Activated T-helper 1 cell treated with Interleukin-2 at 50 U/mL for 16 hours (primary cell): Measurements from ENCODE around the gene NGFR.

ENCODE experiments used
- DNase-seq: peaks from one replicate; pipeline ENCODE4 v3.0.0-alpha.2; 2020; ENCODE audit warnings: low read depth

NGFR gene, protein sequence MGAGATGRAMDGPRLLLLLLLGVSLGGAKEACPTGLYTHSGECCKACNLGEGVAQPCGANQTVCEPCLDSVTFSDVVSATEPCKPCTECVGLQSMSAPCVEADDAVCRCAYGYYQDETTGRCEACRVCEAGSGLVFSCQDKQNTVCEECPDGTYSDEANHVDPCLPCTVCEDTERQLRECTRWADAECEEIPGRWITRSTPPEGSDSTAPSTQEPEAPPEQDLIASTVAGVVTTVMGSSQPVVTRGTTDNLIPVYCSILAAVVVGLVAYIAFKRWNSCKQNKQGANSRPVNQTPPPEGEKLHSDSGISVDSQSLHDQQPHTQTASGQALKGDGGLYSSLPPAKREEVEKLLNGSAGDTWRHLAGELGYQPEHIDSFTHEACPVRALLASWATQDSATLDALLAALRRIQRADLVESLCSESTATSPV

DNA sequence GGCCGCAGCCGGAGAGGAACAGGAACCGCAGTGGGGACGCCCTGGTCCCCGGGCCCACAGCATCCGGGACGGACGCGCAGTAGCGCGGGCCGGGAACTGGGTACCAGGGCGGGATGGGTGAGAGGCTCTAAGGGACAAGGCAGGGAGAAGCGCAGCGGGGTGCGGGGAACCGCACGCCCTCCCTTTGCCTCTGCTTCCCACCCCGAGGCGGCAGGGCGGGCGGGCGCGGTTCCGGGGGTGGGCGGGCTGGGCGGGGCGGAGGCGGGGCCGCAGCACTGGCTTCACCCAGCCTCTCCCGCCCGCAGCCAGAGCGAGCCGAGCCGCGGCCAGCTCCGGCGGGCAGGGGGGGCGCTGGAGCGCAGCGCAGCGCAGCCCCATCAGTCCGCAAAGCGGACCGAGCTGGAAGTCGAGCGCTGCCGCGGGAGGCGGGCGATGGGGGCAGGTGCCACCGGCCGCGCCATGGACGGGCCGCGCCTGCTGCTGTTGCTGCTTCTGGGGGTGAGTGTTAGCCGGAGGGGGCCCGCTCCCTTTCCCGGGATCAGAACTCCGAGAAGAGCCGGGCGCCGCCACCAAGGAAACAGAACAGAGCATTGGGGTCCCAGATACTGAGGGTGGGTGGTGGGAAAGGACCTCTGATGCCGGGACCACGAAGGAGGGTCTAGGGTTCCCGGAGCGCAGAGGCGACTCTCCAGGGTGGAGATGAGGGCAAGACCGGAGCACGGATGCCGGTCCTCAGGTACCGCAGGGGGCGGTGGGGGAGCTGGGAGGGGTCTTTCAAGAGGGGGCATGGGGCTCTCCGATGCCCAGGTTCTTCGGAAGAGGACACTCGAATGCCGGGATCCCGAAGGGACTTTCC lies at the start of gene NGFR:
NGFR (plus strand) TSS at position 308 of the 856 bp plus-strand sequence; CDS start at position 433, 125 bp downstream.
- DNase-seq = peak; percentile 25

DNA sequence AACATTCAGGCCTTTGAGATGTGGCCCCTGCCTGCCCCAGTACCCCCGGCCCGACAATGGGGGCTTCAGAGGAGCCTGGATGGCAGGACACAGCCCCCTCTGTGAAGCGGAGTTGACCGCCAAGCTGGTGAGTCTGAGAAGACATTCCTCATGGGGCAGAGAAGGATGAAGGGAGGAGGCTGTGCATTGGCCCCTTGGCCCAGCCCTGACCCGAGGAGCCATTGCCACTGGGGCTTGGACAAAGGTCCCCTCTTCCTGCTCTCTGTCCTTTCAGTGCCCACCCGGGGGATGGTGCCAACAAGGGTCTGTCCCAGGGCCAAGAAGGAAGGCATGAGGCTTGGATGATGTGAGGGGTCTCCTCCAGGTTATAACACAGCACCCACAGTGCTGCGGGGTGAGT lies 49.5 kb upstream of the NGFR start:
- DNase-seq = no peak

DNA sequence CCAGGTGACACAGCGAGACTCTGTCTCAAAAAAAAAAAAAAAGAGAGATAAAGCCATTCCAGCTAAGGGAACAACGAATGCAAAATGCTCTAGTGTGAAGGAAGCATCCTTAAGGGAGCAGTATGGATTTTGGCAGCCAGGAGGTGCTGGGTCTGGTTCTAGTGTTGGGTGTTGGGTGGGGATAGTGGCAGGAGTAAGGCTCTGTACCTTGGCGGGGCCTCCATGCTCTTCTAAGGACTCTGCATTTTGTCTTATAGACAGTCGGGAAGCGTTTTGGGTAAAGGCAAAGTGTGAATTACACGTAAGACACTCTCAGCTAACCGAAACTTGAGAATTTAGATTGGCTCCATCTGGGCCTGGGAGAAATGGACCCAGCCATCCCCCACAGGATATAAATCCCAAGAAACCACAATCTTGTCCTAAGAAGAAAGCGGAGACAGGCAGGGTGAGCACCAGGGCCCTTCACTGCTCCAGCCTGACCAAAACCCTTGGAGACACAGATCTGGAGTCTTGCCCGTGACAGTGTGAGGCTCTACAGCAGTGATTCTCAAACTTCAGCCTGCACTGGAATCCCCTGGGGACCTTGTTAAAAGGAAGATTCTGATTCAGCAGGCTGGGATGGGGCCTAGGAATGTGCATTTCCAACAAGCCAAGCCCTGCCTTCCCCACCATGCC lies 47.3 kb upstream of the NGFR start:
- DNase-seq = no peak

DNA sequence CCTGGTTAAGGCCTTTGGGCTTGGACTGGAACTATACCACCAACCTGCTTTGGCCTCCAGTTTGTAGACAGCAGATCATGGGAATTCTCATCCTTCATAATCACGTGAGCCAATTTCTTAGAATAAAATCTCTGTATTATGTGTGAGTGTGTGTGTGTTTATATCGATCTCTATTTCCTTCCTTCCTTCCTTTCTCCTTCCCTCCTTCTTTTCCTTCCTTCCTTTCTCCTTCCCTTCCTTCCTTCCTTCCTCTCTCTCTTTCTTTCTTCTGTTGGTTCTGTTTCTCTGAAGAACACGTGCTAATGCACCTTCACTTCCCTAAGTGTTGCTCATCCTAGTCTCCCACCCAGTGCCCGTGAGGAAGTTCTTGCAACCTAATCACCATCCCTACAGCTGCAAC lies 44.9 kb upstream of the NGFR start:
- DNase-seq = no peak

DNA sequence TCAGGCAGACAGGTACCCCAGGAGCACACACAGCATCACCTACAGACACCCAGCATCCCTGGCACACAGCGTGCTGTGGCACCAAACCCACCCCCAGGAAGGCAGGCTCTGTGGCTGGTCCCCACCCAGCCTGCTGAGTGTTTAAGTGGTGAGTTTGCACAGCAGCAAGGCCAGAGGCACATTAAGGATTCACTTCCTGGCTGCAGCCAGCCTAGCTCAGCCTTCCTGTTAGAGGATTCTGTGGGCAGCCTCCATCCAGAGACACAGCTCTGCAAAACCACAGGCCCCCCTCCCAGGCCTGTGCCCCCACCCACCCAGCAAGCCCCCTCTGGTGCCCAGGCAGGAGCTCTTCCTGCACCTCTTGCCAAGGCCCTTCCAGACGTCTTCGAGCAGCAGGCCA lies 44.4 kb upstream of the NGFR start:
- DNase-seq = no peak

- DNase-seq = no peak
These were observed 42.9 kb upstream of the NGFR start for GRCh38 chr17:49452201-49452600.

DNA sequence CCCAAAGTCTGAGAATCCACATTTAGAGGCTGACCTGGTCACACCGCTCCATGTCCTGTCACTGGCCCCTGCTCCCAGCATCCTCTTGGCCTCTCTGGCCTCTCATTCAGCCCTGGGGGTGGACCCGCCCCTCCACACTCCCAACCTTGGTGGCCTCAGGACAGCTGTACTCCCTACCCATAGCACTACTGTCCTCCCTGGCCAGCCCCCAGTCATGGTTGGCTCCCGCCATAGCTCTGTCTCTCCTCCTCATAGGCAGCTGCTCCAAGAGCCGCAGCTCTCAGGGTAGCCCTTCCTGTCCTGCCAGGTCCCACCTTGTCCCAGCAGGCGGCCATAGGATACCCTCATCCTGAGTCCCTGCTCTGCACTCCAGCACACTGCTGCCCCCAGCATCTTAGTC lies 42.4 kb upstream of the NGFR start:
- no peak for DNase-seq

DNA sequence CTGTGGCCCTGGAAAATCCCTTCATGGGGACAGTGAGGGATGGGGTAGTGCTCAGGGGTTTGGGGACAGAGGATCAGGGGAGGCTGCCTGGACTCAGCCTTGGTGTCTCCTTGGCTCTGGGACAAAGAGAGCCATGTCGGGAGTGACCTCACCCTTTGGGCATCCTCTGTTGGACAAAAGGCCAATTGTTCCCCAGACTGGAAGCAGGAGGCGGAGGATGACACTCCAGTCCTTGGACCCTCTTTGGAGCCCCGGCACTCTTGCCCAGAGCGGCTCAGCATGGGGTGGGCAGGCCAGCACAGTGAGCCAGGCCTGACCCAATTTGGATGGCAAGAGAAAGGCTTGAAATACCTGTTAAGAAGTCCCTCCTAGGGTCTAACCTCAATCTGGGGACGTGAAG lies 41.0 kb upstream of the NGFR start:
- no peak for DNase-seq

DNA sequence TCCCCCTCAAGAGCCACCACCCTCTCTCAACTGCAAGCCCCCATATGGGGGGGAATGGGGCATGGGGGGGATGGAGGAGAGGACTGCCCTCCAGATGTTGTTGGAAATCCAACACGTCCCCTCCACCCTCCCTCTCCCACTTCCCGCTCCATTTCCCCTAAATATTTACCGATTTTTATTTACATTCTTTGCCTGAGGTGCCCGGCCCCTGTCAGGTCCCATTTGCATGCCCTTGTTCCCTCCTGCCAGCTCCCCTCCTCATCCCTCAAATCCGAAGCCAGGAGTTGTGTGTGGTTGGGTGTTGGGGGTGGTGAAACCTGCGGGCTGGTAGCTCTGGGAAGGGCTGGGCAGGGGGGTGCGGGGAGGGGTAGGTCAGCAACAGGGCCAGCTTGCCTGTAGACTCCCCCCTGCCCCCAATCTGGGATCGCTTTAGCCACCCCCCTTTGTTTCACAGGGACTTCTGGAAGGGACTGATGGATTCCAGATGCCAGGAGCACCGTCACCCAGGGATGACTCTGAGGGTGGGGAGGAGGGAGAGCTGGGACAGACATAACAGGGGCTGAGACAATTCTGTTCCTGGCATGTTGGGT lies 39.7 kb upstream of the NGFR start:
- no peak for DNase-seq

DNA sequence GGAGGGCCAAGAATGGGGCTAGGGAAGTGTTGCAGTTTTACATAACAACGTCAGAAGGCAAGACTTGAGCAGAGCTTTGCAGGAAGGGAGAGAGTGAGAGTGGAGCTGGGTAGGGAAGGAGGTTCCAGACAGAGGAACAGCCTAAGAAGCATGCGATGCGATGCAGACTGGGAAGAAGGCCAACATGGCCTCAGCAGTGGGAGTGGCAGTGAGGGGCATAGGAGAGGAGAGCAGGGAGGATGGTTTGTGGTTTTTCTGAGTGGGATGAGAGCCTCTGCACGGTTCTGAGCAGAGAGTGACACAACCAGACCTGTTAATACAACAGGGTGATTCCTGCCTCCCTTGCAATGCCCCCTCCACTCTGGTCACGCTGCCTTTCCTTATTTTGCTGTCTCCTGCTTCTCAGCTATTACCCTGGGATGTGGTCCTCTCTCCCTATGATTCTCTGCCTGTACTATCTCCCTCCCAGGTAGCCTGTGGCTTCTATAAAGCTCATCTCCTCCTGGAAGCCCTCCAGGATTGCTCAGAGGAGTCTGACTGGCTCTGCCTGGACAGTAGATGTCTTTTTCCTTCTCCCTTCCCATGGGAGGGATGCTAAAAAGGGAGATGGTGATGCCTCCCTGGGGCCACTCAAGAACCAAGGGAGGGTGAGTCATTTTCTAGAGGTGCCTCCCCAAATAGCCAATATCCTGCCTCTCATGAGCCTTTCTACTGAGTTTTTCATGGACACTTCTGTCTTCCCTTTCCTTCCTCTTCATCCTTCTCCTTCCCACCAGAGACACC lies 38.7 kb upstream of the NGFR start:
- DNase-seq = no peak

DNA sequence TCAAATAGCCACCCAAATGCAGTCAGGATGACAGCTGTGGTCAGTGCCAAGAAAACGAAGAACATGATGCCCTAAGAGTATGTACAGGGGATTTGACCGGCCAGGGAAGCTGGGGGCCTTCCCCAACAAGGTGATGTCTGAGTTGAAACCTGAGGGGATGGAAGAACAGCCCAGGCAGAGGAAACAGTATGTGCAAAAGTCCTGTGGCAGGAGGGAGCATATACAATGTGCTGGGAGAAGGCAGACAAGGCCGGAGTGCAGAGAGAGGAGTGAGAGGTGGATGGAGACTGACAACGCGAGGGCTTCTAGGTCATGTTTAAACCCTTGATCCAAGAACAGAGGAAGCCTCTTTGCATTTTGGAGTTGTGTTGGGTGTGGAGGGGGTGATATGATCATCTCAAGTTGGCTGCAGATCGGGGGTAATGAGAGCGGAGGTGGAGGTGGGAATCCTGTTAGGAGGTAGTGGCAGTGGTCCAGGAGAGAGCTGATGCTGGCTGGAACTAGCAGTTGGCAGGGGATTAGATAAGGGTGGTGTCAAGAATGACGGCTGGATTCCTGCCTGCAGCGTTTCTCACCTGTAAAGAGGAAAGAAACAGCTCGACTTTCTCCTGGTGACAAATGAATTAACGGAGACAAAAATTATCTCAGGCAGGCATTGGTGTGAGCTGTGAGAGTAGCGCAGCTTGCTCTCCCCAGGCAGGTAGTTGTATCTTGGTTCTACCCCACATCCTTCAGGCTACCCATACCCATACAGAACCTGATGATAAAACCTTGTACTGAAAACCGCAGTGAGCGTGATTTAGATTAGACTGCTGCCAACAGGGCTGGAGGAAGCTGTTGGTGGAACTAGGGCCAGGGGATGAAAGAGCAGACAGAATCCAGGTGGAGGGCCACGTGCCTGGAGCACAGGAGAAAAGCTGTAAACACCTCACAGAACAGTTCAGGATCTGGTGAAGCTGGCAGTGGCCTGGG lies 37.2 kb upstream of the NGFR start:
- DNase-seq = no peak

DNA sequence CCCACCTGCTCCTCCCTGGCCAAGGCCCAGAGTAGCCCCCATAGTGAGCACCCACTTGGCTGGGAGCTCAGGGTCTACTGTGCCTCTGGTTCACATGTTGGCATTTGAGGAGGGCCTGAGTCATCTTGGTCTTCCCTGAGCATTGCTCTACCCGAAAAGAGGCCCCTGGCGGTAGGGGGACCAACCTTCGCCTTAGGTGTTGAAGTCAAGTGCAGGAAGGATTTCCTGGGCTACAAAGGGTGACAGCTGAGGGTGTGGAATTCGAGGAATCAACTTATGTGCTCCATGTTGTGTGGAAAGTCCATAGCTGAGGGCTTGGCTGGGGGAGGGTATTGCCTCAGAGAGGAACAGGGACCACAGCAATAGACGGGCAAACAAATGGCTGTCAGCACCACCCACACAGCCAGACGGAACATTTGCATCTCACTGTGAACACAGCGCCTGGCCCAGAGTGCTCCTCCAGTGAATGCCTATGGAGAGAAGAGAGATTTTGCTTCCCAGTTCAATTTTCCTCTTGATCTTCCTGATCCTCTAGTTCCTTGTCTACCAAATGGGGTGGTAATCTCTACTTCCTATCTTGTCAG lies 35.6 kb upstream of the NGFR start:
- DNase-seq = no peak

DNA sequence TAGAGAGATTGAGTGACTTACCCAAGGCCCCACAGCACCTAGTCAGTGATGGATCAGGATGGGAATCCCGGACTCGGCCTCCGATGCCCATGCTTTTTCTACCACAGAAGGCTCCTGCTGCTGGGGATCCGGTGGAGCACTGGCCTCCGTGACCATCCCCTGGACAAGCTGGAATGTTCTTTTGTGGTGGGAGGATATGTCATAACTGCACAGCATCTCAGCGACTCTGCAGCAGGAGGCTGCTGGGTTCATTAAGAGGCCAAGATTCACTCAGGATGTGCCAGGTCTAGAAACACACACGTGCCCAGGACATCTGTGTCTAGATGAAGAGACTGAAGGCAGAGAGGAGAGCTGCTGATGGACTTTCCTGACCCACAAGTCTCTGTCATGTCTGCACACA lies 34.7 kb upstream of the NGFR start:
- no peak for DNase-seq

GRCh38 chr17:49461580-49461979 lies 33.5 kb upstream of the NGFR start:
- no peak for DNase-seq

GRCh38 chr17:49464049-49464448 lies 31.0 kb upstream of the NGFR start:
- DNase-seq = no peak

- no peak for DNase-seq
These were observed 29.7 kb upstream of the NGFR start for GRCh38 chr17:49465331-49465903.

DNA sequence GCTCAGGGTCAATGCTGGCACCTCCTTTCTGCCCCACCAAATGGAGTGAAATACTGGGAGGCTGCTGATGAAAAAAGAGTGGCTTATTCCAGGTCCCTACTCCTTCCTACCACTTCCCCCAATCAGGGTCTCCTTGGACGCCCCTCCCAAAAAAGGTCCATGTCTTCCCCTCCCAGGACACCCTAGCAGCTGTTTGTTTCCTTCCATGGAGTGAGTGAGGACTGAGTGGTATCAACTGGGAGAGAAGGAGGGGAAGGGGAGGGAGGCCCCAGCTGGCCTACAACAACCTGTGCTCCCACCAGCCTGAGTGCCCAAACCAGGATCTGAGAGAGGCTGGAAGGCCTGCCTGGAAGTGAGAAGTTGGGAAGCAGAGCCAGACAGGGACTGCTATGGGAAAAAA lies 28.7 kb upstream of the NGFR start:
- DNase-seq = no peak

DNA sequence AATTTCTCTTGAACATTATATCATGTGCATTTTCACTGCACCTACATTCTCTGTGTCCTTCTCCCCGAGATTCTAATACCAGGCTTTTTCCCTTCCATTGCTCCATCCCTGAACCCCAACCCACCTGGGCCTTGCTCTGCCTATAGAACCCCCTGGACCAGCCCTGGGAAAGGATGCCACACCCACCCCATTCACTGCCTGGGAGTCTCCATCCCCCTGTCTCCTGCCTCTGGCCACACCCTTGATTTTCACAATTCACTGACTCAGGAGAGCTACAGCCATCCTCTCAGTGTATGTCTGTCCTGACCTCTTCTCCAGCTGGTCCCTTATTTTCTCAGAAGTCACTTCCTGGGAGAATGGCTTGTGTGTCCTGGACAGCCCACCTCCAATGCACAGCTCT lies 27.9 kb upstream of the NGFR start:
- no peak for DNase-seq

DNA sequence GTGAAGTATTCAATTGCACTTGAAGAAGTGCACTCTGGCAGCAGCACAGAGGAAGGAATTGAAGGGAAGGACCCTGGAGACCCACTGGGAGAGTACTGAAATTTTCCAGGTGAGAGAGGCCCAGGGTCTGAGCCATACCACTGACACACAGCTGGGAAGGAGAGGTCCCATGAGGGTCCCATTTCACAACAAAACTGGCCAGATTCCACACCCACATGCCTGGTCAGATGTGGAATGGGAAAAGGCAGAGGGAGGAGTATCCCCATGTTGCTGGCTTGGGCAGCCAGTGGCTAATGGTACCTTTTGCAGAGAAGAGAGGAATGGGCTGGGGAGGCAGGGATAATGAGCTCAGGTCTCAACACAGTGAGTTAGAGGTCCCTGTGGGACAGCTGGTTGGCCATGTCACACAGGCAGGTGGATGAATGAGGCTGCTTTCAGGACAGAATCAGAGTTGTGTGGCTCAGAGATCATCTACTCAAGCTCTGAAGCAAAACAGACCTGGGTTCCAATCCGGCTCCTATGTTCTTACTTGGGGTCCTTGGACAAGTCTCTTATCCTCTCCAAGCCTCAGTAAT lies 26.2 kb upstream of the NGFR start:
- DNase-seq = no peak
